Osteocyte (in vitro differentiated cells): ENCODE results near the gene SESN2. TPM values are rescaled to one million over a fixed set of nuclear protein-coding genes. Genes with fewer than 3 reads are reported as not detected.

Source experiments
- DNase-seq: peaks from one replicate; pipeline ENCODE4 v3.0.0; 2021; ENCODE audit warnings: mixed read lengths; ENCODE audit not compliant: unreplicated experiment; ENCODE audit errors: extremely low spot score
- H3K27ac Mint-ChIP-seq: one replicate; pipeline ENCODE4 v1.8.0; 2021; ENCODE audit warnings: mild to moderate bottlenecking, mixed read lengths; ENCODE audit not compliant: unreplicated experiment
- H3K27me3 Mint-ChIP-seq: one replicate; pipeline ENCODE4 v1.8.0; 2021; ENCODE audit warnings: mixed read lengths; ENCODE audit not compliant: unreplicated experiment
- H3K36me3 Mint-ChIP-seq: one replicate; pipeline ENCODE4 v1.8.0; 2021; ENCODE audit warnings: mixed read lengths; ENCODE audit not compliant: unreplicated experiment
- H3K4me1 Mint-ChIP-seq: one replicate; pipeline ENCODE4 v1.8.0; 2021; ENCODE audit warnings: mixed read lengths; ENCODE audit not compliant: unreplicated experiment
- H3K4me3 Mint-ChIP-seq: one replicate; pipeline ENCODE4 v1.8.0; 2021; ENCODE audit warnings: mild to moderate bottlenecking, moderate library complexity, mixed read lengths; ENCODE audit not compliant: unreplicated experiment
- H3K9me3 Mint-ChIP-seq: one replicate; pipeline ENCODE4 v1.8.0; 2021; ENCODE audit warnings: mixed read lengths; ENCODE audit not compliant: unreplicated experiment
- total RNA-seq: library from RNA; stranded (reverse); gene quantifications from 2 replicates; pipeline ENCODE4 v1.2.1, GENCODE V29; 2021
- TF ChIP-seq, protein P1 (sequence below): fragments of 200-600 bp; sonication (generic); IDR thresholded peaks from 2 replicates; pipeline ENCODE4 v1.5.0; 2021; ENCODE audit warnings: antibody characterized with exemption, mild to moderate bottlenecking, moderate library complexity

The SESN2 gene
- total RNA-seq, 1 donor from 2014 or later, result 32.1 TPM

DNA sequence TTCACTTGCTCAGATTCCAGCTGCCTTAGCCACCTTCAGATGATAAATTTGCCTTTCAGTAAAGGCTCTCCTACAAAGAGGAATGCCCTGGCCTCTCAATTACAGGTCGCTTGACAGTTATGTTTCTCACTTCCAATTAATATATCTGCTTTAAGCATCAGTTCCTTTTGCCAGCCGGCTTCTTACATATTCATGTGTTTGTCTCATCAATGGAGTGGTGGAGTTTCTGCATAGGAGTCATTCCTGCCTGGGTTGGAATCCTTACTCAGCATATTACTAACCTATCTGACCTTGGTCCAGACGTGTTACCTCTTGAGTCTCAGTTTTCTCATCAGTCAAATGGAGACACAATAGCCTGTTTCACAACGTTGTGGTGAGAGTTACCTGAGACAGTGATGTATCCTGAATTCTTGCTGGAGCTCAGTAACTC lies 9.4 kb upstream of the SESN2 start:
- H3K27me3 Mint-ChIP-seq, result no peaks in the 10 kb centered on the region
- H3K4me3 Mint-ChIP-seq, result no peak overlapping the region
- H3K27ac Mint-ChIP-seq, result no peak overlapping the region

GRCh38 chr1:28256197-28256827 lies 3.0 kb upstream of the SESN2 start:
- peaks cover 21% of the 10 kb centered on the region for H3K4me1 Mint-ChIP-seq
- no peak overlapping the region for H3K4me3 Mint-ChIP-seq
- H3K9me3 Mint-ChIP-seq, result no peaks in the 10 kb centered on the region

More for the DNA sequence above, 9.4 kb upstream of the SESN2 start:
- TF ChIP-seq, protein P1, sequence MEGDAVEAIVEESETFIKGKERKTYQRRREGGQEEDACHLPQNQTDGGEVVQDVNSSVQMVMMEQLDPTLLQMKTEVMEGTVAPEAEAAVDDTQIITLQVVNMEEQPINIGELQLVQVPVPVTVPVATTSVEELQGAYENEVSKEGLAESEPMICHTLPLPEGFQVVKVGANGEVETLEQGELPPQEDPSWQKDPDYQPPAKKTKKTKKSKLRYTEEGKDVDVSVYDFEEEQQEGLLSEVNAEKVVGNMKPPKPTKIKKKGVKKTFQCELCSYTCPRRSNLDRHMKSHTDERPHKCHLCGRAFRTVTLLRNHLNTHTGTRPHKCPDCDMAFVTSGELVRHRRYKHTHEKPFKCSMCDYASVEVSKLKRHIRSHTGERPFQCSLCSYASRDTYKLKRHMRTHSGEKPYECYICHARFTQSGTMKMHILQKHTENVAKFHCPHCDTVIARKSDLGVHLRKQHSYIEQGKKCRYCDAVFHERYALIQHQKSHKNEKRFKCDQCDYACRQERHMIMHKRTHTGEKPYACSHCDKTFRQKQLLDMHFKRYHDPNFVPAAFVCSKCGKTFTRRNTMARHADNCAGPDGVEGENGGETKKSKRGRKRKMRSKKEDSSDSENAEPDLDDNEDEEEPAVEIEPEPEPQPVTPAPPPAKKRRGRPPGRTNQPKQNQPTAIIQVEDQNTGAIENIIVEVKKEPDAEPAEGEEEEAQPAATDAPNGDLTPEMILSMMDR, result no peak
- Mint-ChIP-seq H3K4me1 (peaks cover 28% of the 10 kb centered on the region), H3K36me3 (no peaks in the 10 kb centered on the region), H3K9me3 (no peaks in the 10 kb centered on the region)
- DNase-seq, result no peak

DNA sequence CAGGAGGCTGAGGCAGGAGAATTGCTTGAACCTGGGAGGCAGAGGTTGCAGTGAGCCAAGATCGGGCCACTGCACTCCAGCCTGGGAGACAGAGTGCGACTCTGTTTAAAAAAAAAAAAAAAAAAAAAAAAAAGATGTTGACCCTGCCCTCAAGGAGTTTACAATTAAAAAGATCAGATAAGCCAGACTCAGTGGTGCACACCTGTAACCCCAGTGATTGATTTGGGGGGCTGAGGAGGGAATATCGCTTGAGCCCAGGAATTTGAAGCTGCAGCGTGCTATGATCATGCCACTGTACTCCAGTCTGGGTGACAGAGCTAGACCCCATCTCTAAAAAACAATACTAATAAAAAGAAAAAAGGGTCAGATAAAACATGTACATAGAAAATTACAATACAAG lies 1.6 kb upstream of the SESN2 start:
- Mint-ChIP-seq H3K27ac (peak overlapping the region; percentile 88), H3K9me3 (no peaks in the 10 kb centered on the region), H3K27me3 (peaks cover 4% of the 10 kb centered on the region), H3K36me3 (no peaks in the 10 kb centered on the region), H3K4me3 (no peak overlapping the region), H3K4me1 (peaks cover 33% of the 10 kb centered on the region)
- TF ChIP-seq, protein P1, result no peak
- no peak for DNase-seq

More at GRCh38 chr1:28256197-28256827, 3.0 kb upstream of the SESN2 start:
- Mint-ChIP-seq H3K27ac (no peak overlapping the region), H3K27me3 (peaks cover 4% of the 10 kb centered on the region), H3K36me3 (no peaks in the 10 kb centered on the region)
- DNase-seq, result no peak
- TF ChIP-seq, protein P1, result no peak

GRCh38 chr1:28258628-28259251 lies 578 bp upstream of the SESN2 start:
- no peak for DNase-seq
- H3K4me3 Mint-ChIP-seq, result peak overlapping the region; percentile 76
- TF ChIP-seq, protein P1, result no peak
- no peaks in the 10 kb centered on the region for H3K9me3 Mint-ChIP-seq
- H3K27me3 Mint-ChIP-seq, result peaks cover 4% of the 10 kb centered on the region
- H3K27ac Mint-ChIP-seq, result peak overlapping the region; percentile 88
- no peaks in the 10 kb centered on the region for H3K36me3 Mint-ChIP-seq
- peaks cover 39% of the 10 kb centered on the region for H3K4me1 Mint-ChIP-seq
